ENCODE measurements around the gene NACA2. TPM values are rescaled to one million over a fixed set of nuclear protein-coding genes. Genes with fewer than 3 reads are reported as not detected.

NACA2 gene
- total RNA-seq, 1 experiment from 2014 or later, result not detected

GRCh38 chr17:61627658-61628057, 36.6 kb upstream of the NACA2 start:
- H3K4me2 ChIP-seq (ENCODE audit: low read length), result no peak overlapping the region
- no peaks in the 10 kb centered on the region for H3K27me3 ChIP-seq (ENCODE audit: insufficient read depth, low read length)
- H4K20me1 ChIP-seq (ENCODE audit: insufficient read depth), result no peaks in the 10 kb centered on the region
- CTCF ChIA-PET, result no interaction called here
- H3K9me3 ChIP-seq (ENCODE audit: control insufficient read depth in 1 of 2, insufficient read depth in 1 of 2, low read depth in 1 of 2, low read length in 2 of 2), result no peaks in the 10 kb centered on the region
- no peak overlapping the region for H3K4me3 ChIP-seq (replicated peaks in 1 of 2; ENCODE audit: low read depth in 1 of 2, low read length in 2 of 2)
- no peaks in the 10 kb centered on the region for H3K36me3 ChIP-seq (ENCODE audit: control insufficient read depth in 1 of 2, insufficient read depth in 2 of 2, low read length in 2 of 2)
- H3K27ac ChIP-seq (ENCODE audit: low read depth, low read length), result no peak overlapping the region
- ATAC-seq (no peak), DNase-seq (ENCODE audit: low read depth, low spot score) (no peak)
- no peak overlapping the region for H3K9ac ChIP-seq (ENCODE audit: low read length)
- intact Hi-C loops (cut with micrococcal nuclease), result no loop called here
- POLR2A ChIA-PET, result no interaction called here
- RAD21 ChIA-PET (ENCODE audit: low non-redundant PET in 1 of 2, low total read pairs in 2 of 2, uncharacterized antibody in 2 of 2, unreplicated experiment in 2 of 2), result no interaction called here
- no TSS peak for BruUV-seq (replicated peaks)
- H3K9me2 ChIP-seq (ENCODE audit: insufficient read depth), result 0 out of 2 replicates have a peak, but pooled peaks cover 6% of the 10 kb centered on the region
- H3K79me2 ChIP-seq (ENCODE audit: insufficient read depth, low read length), result no peaks in the 10 kb centered on the region
- H3K4me1 ChIP-seq (ENCODE audit: control insufficient read depth in 1 of 2, insufficient read depth in 2 of 2, low read length in 2 of 2), result no peaks in the 10 kb centered on the region
- no peak for TF ChIP-seq POLR2A (IDR thresholded peaks at IDR 0.05; ENCODE audit: borderline replicate concordance, extremely low read depth, insufficient read depth, insufficient read length)
- no peak for TF ChIP-seq EZH2phosphoT487 (IDR thresholded peaks at IDR 0.05; ENCODE audit: borderline replicate concordance)
- no peak for TF ChIP-seq CTCF (IDR thresholded peaks at IDR 0.05 in 2 of 3, conservative IDR thresholded peaks at IDR 0.05 in 1 of 3; ENCODE audit: borderline replicate concordance in 1 of 3, insufficient read depth in 1 of 3, low read depth in 2 of 3, low read length in 2 of 3)
- no peak for TF ChIP-seq CBX3 (IDR thresholded peaks at IDR 0.05; ENCODE audit: low read depth)
- TF ChIP-seq MAX (IDR thresholded peaks at IDR 0.05), result no peak
- TF ChIP-seq SRF (IDR thresholded peaks at IDR 0.05; ENCODE audit: low read depth), result no peak
- no peak for TF ChIP-seq ATF3 (IDR thresholded peaks at IDR 0.05)
- TF ChIP-seq YY1 (IDR thresholded peaks at IDR 0.05; ENCODE audit: extremely low read depth, insufficient replicate concordance, low read depth, low read length), result no peak
- TF ChIP-seq SP1 (IDR thresholded peaks at IDR 0.05; ENCODE audit: low read depth), result no peak
- TF ChIP-seq ELF1 (IDR thresholded peaks at IDR 0.05; ENCODE audit: borderline replicate concordance, low read depth), result no peak
- no peak for TF ChIP-seq POLR2AphosphoS5 (IDR thresholded peaks at IDR 0.05; ENCODE audit: low read depth, low read length)
- TF ChIP-seq RAD21 (IDR thresholded peaks at IDR 0.05; ENCODE audit: low read depth), result no peak
- no peak for TF ChIP-seq SIN3A (IDR thresholded peaks at IDR 0.05; ENCODE audit: low read depth)
- TF ChIP-seq EZH2 (IDR thresholded peaks at IDR 0.05), result no peak
- H2AFZ ChIP-seq (ENCODE audit: low read depth, low read length, poor library complexity, severe bottlenecking), result peak overlapping the region; percentile 8
